Measurements from ENCODE around the gene KLHL28.

GRCh38 chr14:44962334-44963043, 742 bp upstream of the KLHL28 start:
- TF ChIP-seq CTCF (IDR thresholded peaks at IDR 0.05): no peak
- no peak for TF ChIP-seq EP300 (IDR thresholded peaks at IDR 0.05)
